Adipocyte (in vitro differentiated cells): ENCODE data around the gene STIL.

ENCODE experiments used
- DNase-seq: peaks from one replicate; pipeline ENCODE4 v3.0.0-alpha.2; 2015; ENCODE audit warnings: low read depth
- H3K27me3 ChIP-seq: replicated peaks from 2 replicates; pipeline ENCODE4 v1.7.0; 2013; ENCODE audit warnings: mild to moderate bottlenecking, low read length, moderate library complexity; ENCODE audit not compliant: control insufficient read depth, insufficient read depth
- H3K36me3 ChIP-seq: 2 replicates; pipeline ENCODE4 v1.7.0; 2013; ENCODE audit warnings: low read length, mild to moderate bottlenecking, moderate library complexity; ENCODE audit not compliant: control insufficient read depth, insufficient read depth, severe bottlenecking
- H3K4me1 ChIP-seq: 2 replicates; pipeline ENCODE4 v1.7.0; 2013; ENCODE audit warnings: mild to moderate bottlenecking, low read length, moderate library complexity; ENCODE audit not compliant: control insufficient read depth, insufficient read depth
- H3K4me3 ChIP-seq: 2 replicates; pipeline ENCODE4 v1.7.0; 2013; ENCODE audit warnings: mild to moderate bottlenecking, low read length, moderate library complexity
- H3K9ac ChIP-seq: 2 replicates; pipeline ENCODE4 v1.7.0; 2013; ENCODE audit warnings: mild to moderate bottlenecking, low read length, moderate library complexity
- H3K9me3 ChIP-seq: 2 replicates; pipeline ENCODE4 v1.7.0; 2013; ENCODE audit warnings: mild to moderate bottlenecking, low read length, moderate library complexity; ENCODE audit not compliant: control insufficient read depth

STIL gene

GRCh38 chr1:47257224-47257623 lies 56.7 kb downstream of the STIL start:
- no peak for DNase-seq
- H3K27me3 ChIP-seq, result no peaks in the 10 kb centered on the region
- H3K36me3 ChIP-seq, result no peaks in the 10 kb centered on the region
- no peaks in the 10 kb centered on the region for H3K4me1 ChIP-seq
- H3K4me3 ChIP-seq, result no peak overlapping the region
- H3K9me3 ChIP-seq, result no peaks in the 10 kb centered on the region
- H3K9ac ChIP-seq, result no peak overlapping the region

GRCh38 chr1:47252795-47253194 lies 61.2 kb downstream of the STIL start:
- Histone ChIP-seq H3K9ac (no peak overlapping the region), H3K27me3 (no peaks in the 10 kb centered on the region), H3K4me1 (no peaks in the 10 kb centered on the region), H3K36me3 (no peaks in the 10 kb centered on the region), H3K4me3 (no peak overlapping the region), H3K9me3 (no peaks in the 10 kb centered on the region)
- DNase-seq, result no peak

- no peak for DNase-seq
- Histone ChIP-seq H3K4me1 (no peaks in the 10 kb centered on the region), H3K9ac (no peak overlapping the region), H3K36me3 (no peaks in the 10 kb centered on the region), H3K9me3 (no peaks in the 10 kb centered on the region), H3K4me3 (no peak overlapping the region), H3K27me3 (no peaks in the 10 kb centered on the region)
Observed at GRCh38 chr1:47252369-47252768, 61.6 kb downstream of the STIL start.

- Histone ChIP-seq H3K9ac (no peak overlapping the region), H3K4me3 (no peak overlapping the region), H3K27me3 (peaks cover 3% of the 10 kb centered on the region), H3K36me3 (no peaks in the 10 kb centered on the region), H3K4me1 (no peaks in the 10 kb centered on the region), H3K9me3 (no peaks in the 10 kb centered on the region)
- DNase-seq, result no peak
Observed at GRCh38 chr1:47249755-47250154, 64.2 kb downstream of the STIL start.

- DNase-seq, result no peak
- Histone ChIP-seq H3K4me1 (no peaks in the 10 kb centered on the region), H3K36me3 (no peaks in the 10 kb centered on the region), H3K4me3 (no peak overlapping the region), H3K27me3 (peaks cover 47% of the 10 kb centered on the region), H3K9ac (no peak overlapping the region), H3K9me3 (no peaks in the 10 kb centered on the region)
Observed at GRCh38 chr1:47244339-47244862, 69.5 kb downstream of the STIL start.

- H3K27me3 ChIP-seq, result peaks cover 52% of the 10 kb centered on the region
- H3K9ac ChIP-seq, result no peak overlapping the region
- no peak overlapping the region for H3K4me3 ChIP-seq
- no peak for DNase-seq
- no peaks in the 10 kb centered on the region for H3K4me1 ChIP-seq
- no peaks in the 10 kb centered on the region for H3K36me3 ChIP-seq
- H3K9me3 ChIP-seq, result no peaks in the 10 kb centered on the region
Observed at GRCh38 chr1:47243910-47244309, 70.0 kb downstream of the STIL start.

GRCh38 chr1:47241114-47242113 lies 72.5 kb downstream of the STIL start:
- Histone ChIP-seq H3K4me1 (peaks cover 6% of the 10 kb centered on the region), H3K27me3 (peaks cover 55% of the 10 kb centered on the region), H3K36me3 (no peaks in the 10 kb centered on the region), H3K9ac (no peak overlapping the region), H3K9me3 (no peaks in the 10 kb centered on the region), H3K4me3 (no peak overlapping the region)
- no peak for DNase-seq

GRCh38 chr1:47238935-47239592 lies 74.9 kb downstream of the STIL start:
- no peak for DNase-seq
- Histone ChIP-seq H3K9ac (no peak overlapping the region), H3K9me3 (no peaks in the 10 kb centered on the region), H3K4me1 (peaks cover 6% of the 10 kb centered on the region), H3K4me3 (no peak overlapping the region), H3K36me3 (no peaks in the 10 kb centered on the region), H3K27me3 (peaks cover 52% of the 10 kb centered on the region)

GRCh38 chr1:47235806-47236205 lies 78.1 kb downstream of the STIL start:
- H3K9me3 ChIP-seq, result no peaks in the 10 kb centered on the region
- peaks cover 11% of the 10 kb centered on the region for H3K4me1 ChIP-seq
- no peak for DNase-seq
- H3K9ac ChIP-seq, result no peak overlapping the region
- H3K36me3 ChIP-seq, result no peaks in the 10 kb centered on the region
- H3K27me3 ChIP-seq, result peaks cover 53% of the 10 kb centered on the region
- H3K4me3 ChIP-seq, result no peak overlapping the region

GRCh38 chr1:47235241-47235681 lies 78.7 kb downstream of the STIL start:
- peaks cover 11% of the 10 kb centered on the region for H3K4me1 ChIP-seq
- H3K9ac ChIP-seq, result no peak overlapping the region
- H3K9me3 ChIP-seq, result no peaks in the 10 kb centered on the region
- no peak for DNase-seq
- no peaks in the 10 kb centered on the region for H3K36me3 ChIP-seq
- H3K4me3 ChIP-seq, result no peak overlapping the region
- H3K27me3 ChIP-seq, result peaks cover 54% of the 10 kb centered on the region

GRCh38 chr1:47233186-47233585 lies 80.8 kb downstream of the STIL start:
- H3K36me3 ChIP-seq, result no peaks in the 10 kb centered on the region
- no peaks in the 10 kb centered on the region for H3K9me3 ChIP-seq
- H3K9ac ChIP-seq, result no peak overlapping the region
- peaks cover 11% of the 10 kb centered on the region for H3K4me1 ChIP-seq
- H3K4me3 ChIP-seq, result no peak overlapping the region
- H3K27me3 ChIP-seq, result peaks cover 62% of the 10 kb centered on the region
- DNase-seq, result no peak
